CD4-positive, alpha-beta T cell treated with Interferon gamma for 1 hour (primary cell): ENCODE results near the gene WDR41.

ENCODE experiments used
- DNase-seq: peaks from one replicate; pipeline ENCODE4 v3.0.0-alpha.2; 2020

WDR41 gene

GRCh38 chr5:77443670-77444069, 48.4 kb downstream of the WDR41 start:
- DNase-seq = no peak

DNA sequence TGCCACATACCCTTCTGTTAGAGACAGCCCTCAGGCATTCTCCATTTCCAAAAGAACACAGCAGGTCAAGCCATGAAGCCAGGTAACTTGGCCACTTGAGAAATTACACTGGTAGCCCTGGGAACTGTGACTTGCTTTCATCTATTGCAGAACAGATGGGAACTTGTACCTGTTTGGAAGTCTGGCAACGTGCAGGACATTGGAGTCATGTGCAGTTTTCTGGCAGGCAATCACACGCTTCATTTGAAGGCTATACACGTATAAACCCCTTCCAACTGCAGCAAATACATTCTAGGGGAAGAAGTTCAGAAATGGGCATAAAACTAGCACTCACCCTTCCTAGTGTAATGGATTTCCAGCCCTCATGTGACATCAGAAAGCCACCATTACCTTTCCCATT, 54.0 kb downstream of the WDR41 start:
- no peak for DNase-seq

DNA sequence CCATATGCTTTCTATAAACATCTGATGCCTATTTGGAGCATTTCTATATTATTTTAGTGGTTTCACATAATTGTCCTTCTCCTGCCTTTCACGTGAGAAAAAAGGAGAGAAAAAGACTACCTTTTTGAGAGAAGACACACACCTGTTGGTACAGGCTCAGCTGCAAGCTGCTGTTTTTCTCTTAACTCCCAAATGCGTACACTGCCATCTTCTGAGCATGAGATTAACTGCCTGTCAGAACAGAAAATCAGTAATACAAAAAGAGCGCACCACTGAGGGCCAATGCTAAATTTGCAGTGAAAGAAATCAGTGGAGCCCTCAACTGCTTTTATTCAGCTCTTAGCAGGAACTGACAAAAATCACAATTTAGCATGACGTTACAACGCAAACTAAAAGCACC, 54.9 kb downstream of the WDR41 start:
- DNase-seq = no peak

DNA sequence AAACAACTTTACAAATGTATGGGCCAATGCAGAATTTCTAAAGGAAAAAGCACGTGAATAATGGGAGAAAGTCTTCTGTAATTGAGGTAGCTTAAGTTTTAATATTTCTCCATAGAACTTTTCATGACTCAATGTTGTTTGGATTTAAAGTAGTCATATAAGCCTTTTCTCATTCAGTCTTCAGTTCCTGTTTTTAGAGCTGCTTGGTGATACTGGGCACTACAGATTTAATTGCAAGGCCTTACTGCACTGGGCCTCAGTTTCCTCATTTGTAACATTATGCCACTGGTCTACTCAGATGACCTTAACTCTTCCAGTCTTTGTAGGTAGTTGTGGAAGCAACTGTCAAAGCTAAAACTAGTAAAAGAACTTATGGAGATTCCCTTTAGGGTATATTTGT, 60.4 kb downstream of the WDR41 start:
- DNase-seq = no peak

- DNase-seq = no peak
Measured at GRCh38 chr5:77431286-77431685, 60.8 kb downstream of the WDR41 start.

DNA sequence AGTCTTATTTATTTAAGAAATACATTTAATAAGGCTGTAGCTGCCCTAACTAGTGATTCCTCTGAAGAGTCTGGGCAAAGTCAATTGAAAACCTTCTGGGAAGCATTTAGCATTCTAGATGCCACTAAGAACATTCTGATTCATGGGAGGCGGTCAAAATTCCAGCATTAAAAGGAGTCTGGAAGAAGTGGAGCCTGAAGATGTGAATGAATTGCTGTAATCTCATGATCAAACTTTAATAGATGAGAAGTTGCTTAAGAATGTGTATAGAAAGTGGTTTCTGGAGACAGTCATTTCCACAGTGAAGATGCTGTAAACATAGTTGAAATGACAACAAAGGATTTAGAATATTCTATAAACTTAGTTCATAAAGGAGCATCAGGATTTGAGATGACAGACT, 61.4 kb downstream of the WDR41 start:
- DNase-seq = no peak

- no peak for DNase-seq
Measured at GRCh38 chr5:77428526-77428925, 63.6 kb downstream of the WDR41 start.

DNA sequence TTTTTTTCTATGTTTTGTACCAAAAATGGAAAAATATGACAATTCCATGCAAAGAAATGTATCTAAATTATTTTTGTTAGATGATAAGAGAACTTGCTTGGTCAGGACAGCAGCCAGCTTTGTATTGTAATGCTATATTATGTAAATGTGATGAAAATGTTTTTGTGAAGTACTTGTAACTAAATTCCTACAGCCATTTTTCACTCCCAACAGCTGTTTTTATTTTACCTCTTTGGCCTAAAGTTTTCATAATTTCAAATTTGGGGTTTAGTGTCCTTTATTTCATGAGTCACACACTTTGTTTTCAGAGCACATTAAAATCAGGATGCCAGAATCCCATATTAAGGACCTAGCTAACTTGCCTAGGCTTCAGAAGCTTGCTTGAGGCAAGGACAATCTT, 64.1 kb downstream of the WDR41 start:
- DNase-seq = no peak

- no peak for DNase-seq
Measured at GRCh38 chr5:77426670-77427069, 65.4 kb downstream of the WDR41 start.

DNA sequence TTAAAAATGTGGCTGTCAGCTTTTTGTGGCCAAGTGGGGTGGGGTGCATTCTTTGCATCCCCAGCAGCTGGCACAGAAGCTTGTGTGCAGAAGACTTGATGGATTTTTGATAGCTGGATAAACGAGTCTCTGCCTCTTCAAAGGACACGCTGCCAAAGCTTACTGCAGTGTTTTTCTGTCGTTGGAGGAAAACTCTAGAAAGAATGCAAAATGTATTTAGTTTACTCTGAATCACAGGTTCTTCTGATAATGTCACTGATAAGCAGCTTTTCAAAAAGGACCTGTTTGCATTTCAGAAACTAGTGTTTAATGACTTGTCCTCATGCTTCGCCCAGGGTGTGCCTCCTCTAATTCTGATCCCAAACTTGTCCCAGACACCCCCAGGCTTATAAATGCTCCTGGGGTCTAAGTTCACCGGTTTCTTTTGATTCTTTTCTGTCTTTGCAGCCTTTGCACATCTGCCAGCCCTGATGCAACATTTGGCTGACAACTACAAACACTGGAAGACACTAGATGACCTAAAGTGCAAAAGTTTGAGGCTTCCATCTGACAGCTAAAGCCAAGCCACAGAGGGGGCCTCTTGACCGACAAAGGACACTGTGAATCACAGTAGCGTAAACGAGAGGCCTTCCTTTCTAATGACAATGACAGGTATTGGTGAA, 66.0 kb downstream of the WDR41 start:
- DNase-seq = no peak

DNA sequence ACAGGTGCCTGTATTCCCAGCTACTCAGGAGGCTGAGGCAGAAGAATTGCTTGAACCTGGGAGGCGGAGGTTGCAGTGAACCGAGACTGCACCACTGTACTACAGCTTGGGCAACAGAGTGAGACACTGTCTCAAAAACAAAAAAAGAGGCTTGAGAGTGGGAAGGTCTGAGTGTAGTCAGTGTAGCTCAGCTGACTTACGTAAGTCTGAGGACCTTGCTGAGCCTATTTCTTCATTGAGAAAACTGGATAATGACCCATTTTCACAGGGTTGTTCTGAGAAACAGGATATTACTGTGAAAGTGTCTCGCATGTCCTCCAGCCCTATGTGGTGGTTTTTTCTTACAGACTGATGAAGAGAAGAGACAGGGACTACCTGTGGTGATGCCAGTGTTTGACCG, 66.7 kb downstream of the WDR41 start:
- no peak for DNase-seq

DNA sequence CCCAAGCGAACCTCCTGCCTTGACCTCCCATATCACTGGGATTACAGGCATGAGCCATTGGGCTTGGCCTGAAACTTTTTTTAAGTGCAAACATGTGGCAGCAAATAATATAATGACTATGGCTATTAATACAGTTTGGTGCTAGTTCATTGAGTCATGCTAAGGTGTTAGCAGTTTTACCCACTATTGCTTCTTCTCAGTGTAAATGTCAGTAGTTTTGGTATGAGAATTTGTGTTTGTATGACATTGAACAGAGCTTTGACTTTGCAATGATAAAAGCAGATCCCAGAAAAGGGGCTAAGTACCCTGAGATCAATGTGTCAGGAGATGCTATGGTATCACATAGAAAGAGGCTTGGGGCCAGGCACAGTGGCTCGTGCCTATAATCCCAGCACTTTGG, 67.2 kb downstream of the WDR41 start:
- DNase-seq = no peak

GRCh38 chr5:77423022-77423750, 68.9 kb downstream of the WDR41 start:
- no peak for DNase-seq

DNA sequence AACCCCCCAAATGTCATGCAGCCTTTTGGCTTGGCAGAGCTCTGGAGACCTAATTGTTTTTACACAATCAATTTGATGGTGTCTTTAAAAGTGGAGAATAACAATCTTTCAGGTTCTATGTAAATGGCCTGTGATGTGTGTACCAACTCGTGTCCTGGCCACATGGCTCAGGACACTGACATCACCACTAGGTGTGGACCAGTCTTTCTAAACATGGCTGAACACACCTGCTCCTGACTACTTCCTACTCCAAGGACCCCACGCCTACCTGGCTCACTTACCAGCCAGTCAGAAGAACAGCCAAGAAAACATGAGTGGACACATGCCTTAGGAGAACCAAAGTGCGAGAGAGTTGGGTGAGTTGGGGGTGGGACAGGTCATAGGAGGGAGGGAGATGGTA, 71.2 kb downstream of the WDR41 start:
- no peak for DNase-seq

DNA sequence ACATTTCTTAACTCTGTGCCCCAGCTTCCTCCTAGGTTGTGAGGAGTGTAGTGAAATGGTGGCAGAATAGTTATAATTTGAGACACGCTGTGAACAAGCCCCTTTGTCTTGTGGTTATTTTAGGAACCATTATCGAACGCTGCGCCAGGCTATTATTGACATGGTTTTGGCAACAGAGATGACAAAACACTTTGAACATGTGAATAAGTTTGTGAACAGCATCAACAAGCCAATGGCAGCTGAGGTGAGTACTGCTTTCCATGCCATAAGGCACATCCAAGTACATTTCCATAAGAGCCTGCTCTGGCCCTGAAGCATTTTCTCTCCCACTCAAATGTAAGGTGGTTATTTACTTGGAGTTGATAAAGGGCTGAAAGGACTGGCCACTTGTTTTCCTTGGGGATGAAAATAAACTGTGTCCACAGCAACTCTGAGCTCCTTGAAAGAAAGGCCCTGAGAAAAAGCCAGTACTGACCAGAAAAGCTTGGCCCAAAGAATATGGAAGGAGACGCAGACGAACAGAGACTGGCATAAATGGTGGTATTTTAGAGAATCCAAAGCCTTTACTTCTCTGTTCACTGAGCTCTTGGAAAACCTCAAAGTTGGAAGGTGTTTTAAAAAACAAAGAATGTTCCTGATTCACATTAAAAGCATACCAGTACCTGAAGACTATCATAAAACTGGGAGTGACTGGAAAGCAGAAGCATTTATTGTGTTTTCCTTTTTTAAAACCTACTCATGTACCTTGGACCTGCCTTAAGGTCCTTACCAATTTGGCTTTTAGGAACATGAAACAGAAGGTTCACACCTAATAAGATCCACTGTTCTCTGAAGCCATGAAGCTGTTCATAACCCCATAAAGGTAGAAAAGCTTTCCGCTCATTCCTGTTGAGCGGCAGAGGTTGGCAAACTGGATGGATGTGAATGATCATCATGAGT, 72.2 kb downstream of the WDR41 start:
- DNase-seq = no peak

DNA sequence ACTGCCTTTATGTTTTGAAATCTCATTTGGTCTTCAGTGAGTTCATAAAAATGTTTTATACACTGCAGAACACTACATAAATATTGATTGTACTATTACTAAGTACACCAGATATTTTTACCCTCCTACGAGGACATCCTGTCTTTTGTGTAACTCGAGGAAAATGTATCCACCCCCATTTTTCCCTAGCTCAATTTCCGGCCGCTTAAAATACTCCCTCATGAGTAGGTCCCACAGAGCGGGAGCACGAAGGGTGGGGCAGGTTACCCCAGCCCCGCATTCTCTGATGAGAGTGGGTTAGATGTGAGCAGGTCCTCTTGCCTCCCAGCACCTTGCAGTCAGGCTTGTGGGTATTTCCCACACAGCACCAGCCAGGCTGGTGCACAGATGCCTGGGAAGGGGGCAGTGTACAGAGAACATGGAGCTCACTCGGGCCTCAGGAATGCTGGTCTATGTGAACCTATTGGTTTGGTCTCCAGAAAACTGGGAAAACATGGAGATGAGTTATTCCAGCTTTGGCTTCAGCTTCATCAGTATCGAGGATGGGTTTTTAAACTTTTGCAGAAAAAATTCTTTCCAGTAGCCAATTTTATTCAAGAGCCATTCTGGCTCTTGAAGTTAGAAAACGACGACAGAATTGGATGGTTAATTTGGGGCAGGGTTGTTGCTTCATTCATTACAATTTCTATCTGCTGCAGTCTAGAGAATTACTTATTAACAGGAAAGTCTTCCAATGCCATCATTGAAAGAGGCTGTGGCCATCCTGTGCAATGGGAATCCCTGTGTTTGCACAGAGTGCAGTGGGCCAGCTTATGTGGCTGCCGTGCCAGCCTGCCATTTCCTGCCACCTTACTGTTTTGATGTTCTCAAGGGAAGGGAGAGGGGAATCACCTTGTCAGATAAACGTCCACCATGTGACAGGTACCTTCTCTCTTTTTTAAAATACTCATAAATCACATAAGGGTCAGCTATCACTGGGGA, 73.2 kb downstream of the WDR41 start:
- DNase-seq = no peak

DNA sequence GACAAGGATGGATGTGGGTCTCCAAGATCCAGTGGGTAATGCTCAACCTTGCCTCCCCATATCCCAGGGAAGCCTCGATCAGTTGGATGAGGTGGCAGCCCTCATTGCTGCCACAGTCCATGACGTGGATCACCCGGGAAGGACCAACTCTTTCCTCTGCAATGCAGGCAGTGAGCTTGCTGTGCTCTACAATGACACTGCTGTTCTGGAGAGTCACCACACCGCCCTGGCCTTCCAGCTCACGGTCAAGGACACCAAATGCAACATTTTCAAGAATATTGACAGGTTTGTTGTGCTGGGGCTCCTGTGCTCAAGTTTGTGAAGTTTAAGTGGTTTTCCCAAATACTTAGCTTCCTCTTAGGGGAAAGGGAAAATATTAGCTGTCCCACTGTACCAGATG, 74.0 kb downstream of the WDR41 start:
- no peak for DNase-seq

- DNase-seq = no peak
Measured at GRCh38 chr5:77413049-77413448, 79.1 kb downstream of the WDR41 start.

DNA sequence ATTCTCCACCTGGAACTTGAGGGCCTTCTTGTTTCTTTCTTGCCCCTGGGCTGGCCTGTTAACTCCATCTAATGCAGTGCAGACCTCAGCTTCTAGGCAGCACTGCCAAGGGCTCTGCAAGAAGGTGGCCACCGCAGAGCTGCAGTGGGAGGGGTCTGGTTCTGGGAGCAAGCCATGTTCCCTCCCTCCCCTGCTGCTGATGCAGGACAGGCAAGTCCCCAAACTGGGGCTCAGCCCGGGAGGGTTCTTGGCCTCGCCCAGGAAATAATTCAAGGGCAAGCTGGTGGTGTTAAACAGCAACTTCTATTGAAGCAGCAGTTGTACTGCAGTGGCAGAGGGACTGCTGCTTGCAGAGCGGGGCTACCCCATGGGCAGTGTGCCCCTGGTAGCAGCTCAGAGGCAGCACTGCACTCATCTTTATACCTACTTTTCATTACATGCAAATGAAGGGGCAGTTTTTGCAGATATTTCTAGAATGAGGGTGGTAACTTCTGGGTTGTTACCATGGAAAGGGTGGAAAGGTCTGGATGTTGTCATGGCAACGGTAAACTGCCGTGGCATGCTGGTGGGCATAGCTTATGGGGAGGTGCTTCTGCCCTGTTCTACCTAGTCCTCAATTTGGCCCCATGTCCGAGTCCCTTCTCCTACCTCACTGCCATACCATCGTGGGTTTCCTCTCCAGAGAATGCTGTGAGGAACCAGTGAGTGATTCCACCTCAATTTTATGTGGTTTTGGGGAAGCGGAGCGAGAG, 82.1 kb downstream of the WDR41 start:
- no peak for DNase-seq

DNA sequence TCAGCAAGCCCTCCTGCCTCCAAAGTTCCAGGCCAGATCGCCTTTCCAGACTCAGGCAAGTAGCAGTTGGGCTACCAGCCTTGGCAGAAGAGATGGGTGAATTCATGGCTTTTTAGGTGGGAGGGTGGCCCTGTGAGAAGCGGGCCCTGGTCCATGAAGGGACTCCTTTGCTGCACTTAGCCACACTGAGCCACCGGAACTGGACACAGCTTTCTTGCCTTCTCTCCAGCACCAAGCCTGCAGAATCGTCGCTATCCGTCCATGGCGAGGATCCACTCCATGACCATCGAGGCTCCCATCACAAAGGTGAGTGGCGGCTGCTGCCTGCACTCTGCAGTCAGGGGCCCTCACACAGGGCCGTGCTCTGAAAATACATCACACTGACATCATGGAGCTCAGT, 85.0 kb downstream of the WDR41 start:
- DNase-seq = no peak

DNA sequence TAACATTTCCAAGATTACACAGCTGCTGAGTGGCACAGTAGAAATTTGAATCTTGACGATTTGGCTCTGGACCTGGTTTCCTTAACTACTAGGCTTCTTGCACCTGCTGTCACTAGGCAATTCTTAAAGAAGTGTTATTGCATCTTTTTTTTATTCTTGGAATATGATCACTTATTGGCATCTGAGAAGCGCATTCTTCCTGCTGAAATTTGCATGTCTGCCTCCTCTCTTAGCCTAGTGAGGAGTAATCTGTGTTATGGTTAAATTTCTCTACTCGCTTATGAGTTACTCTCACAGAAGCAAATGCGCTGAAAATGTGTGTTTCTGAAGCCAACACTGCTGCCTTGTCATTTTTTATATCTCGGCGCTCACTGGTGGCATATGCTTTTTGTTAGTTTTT, 89.3 kb downstream of the WDR41 start:
- DNase-seq = no peak

- no peak for DNase-seq
Measured at GRCh38 chr5:77400645-77401044, 91.5 kb downstream of the WDR41 start.
